HepG2 (cell line): ENCODE results near the gene HDDC3. TPM values are rescaled to one million over a fixed set of nuclear protein-coding genes. Genes with fewer than 3 reads are reported as not detected.

Experiments used
- ATAC-seq: fragments of 200-7000 bp; cut with Tn5 transposase; 3 replicates; pipeline ENCODE4 v1.9.1; 2020; ENCODE audit warnings: mild to moderate bottlenecking, moderate library complexity
- BruUV-seq: library from RNA; stranded (reverse); fragments of 400-500 nt; replicated peaks from 2 replicates; lab custom pipeline; 2021; lab: Mats Ljungman, UMichigan
- CTCF ChIA-PET: fragments of 300-600 bp; formaldehyde crosslinking; extraction: SDS; loops from one replicate; lab custom pipeline; 2021; ENCODE audit warnings: low total read pairs, inconsistent platforms, low intra/inter-chr PET ratio; lab: Yijun Ruan, JAX
- POLR2A ChIA-PET: fragments of 350-600 bp; sonication (Branson Sonifier 250); formaldehyde crosslinking; loops from one replicate; lab custom pipeline; 2020; ENCODE audit warnings: antibody characterized with exemption, inconsistent platforms; lab: Yijun Ruan, JAX
- DNase-seq: peaks from one replicate; pipeline ENCODE4 v3.0.0-alpha.2; 2015; ENCODE audit warnings: low spot score
- FAIRE-seq: peaks from 3 replicates; lab custom pipeline; 2011; peaks lifted over from hg19 to GRCh38; lab: Jason Lieb, UNC
- H2AFZ ChIP-seq: one replicate; pipeline ENCODE4 v1.6.1; 2011; ENCODE audit warnings: low read length, inconsistent platforms
- H3K27ac ChIP-seq: fragments of 300-600 bp; 3 replicates; pipeline ENCODE4 v1.8.0; 2011; ENCODE audit warnings: mixed run types, mild to moderate bottlenecking, mixed read lengths, low read length, inconsistent platforms; ENCODE audit not compliant: insufficient read depth; ENCODE audit errors: extremely low read length
- H3K27me3 ChIP-seq, 2 experiments: fragments of 200-600 bp in 1 of 2; 2 replicates in 1 of 2; 3 replicates in 1 of 2; pipeline versions ENCODE4 v1.6.0 to v1.8.0; 2011; ENCODE audit warnings: low read length in 2 of 2, mild to moderate bottlenecking in 2 of 2, moderate library complexity in 2 of 2, inconsistent platforms in 1 of 2; ENCODE audit not compliant: insufficient read depth in 2 of 2, control insufficient read depth in 1 of 2
- H3K36me3 ChIP-seq, 2 experiments: fragments of 200-600 bp in 1 of 2; replicated peaks in 1 of 2; 2 replicates in 1 of 2; 3 replicates in 1 of 2; pipeline versions ENCODE4 v1.5.1 to v1.8.0; 2011; ENCODE audit warnings: low read length in 2 of 2, inconsistent platforms in 1 of 2; ENCODE audit not compliant: insufficient read depth in 2 of 2, control insufficient read depth in 1 of 2
- H3K4me1 ChIP-seq: 2 replicates; pipeline ENCODE4 v1.5.1; 2012; ENCODE audit warnings: low read length, inconsistent platforms; ENCODE audit not compliant: insufficient read depth
- H3K4me2 ChIP-seq: 2 replicates; pipeline ENCODE4 v1.6.0; 2011; ENCODE audit warnings: low read depth, low read length, inconsistent platforms
- H3K4me3 ChIP-seq, 3 experiments: fragments of 200-600 bp in 1 of 3; sonication (generic), shearing (Covaris generic) in 1 of 3; replicated peaks in 1 of 3; 2 replicates each; pipeline ENCODE4 v1.5.1; 2011 to 2016; ENCODE audit warnings: low read length in 3 of 3, inconsistent platforms in 2 of 3, low read depth in 2 of 3, mild to moderate bottlenecking in 2 of 3, control low read depth in 1 of 3, mixed read lengths in 1 of 3; ENCODE audit not compliant: insufficient read depth in 1 of 3
- H3K79me2 ChIP-seq: one replicate; pipeline ENCODE4 v1.6.1; 2011; ENCODE audit warnings: low read length, inconsistent platforms; ENCODE audit not compliant: insufficient read depth
- H3K9ac ChIP-seq: 2 replicates; pipeline ENCODE4 v1.6.0; 2011; ENCODE audit warnings: mild to moderate bottlenecking, low read depth, low read length, inconsistent platforms; ENCODE audit not compliant: insufficient read depth
- H3K9me3 ChIP-seq: 2 replicates; pipeline ENCODE4 v1.5.1; 2012; ENCODE audit warnings: mild to moderate bottlenecking, low read length
- H4K20me1 ChIP-seq: 2 replicates; pipeline ENCODE4 v1.6.0; 2011; ENCODE audit warnings: inconsistent platforms, mild to moderate bottlenecking, low read length, moderate library complexity; ENCODE audit not compliant: insufficient read depth
- BCL6 ChIP-seq: IDR thresholded peaks from 2 replicates; pipeline ENCODE4 v1.6.1; 2016; ENCODE audit warnings: missing genetic modification reagents, missing compliant biosample characterization
- GATAD2A ChIP-seq: IDR thresholded peaks from 2 replicates; pipeline ENCODE4 v1.6.1; 2016
- IKZF1 ChIP-seq: fragments of 450-650 bp; IDR thresholded peaks from 2 replicates; pipeline ENCODE4 v1.7.1; 2016
- KDM2A ChIP-seq: sonication (generic); formaldehyde crosslinking; IDR thresholded peaks from 2 replicates; pipeline ENCODE4 v1.4.0; 2020; ENCODE audit warnings: low read depth, missing genetic modification reagents, borderline replicate concordance
- RBM39 ChIP-seq: fragments of 200-400 bp; formaldehyde crosslinking; IDR thresholded peaks from one replicate; pipeline ENCODE4 v1.6.1; 2018; ENCODE audit warnings: antibody characterized with exemption, mild to moderate bottlenecking, low read depth, low read length; ENCODE audit not compliant: poor library complexity, severe bottlenecking
- REXO4 ChIP-seq: sonication (generic); formaldehyde crosslinking; IDR thresholded peaks from 2 replicates; pipeline ENCODE4 v1.8.0; 2022; ENCODE audit warnings: missing genetic modification reagents, mild to moderate bottlenecking, borderline replicate concordance
- RXRA ChIP-seq: sonication (generic); formaldehyde crosslinking; IDR thresholded peaks from 2 replicates; pipeline ENCODE4 v1.5.1; 2020; ENCODE audit warnings: missing genetic modification reagents
- SMYD3 ChIP-seq: sonication (generic); formaldehyde crosslinking; IDR thresholded peaks from 2 replicates; pipeline ENCODE4 v1.8.1; 2023; ENCODE audit warnings: mild to moderate bottlenecking, missing genetic modification reagents
- STAG1 ChIP-seq: sonication (generic); formaldehyde crosslinking; IDR thresholded peaks from 2 replicates; pipeline ENCODE4 v1.4.0; 2020; ENCODE audit warnings: missing genetic modification reagents
- XRCC5 ChIP-seq: fragments of 200-400 bp; formaldehyde crosslinking; optimal IDR thresholded peaks from 2 replicates; pipeline ENCODE3; 2017; ENCODE audit warnings: mild to moderate bottlenecking, low read length
- ZBTB38 ChIP-seq: sonication (generic); formaldehyde crosslinking; IDR thresholded peaks from 2 replicates; pipeline ENCODE4 v1.5.1; 2020; ENCODE audit warnings: mild to moderate bottlenecking, missing genetic modification reagents
- ZFX ChIP-seq: sonication (generic); formaldehyde crosslinking; IDR thresholded peaks from 2 replicates; pipeline ENCODE4 v1.4.0; 2020; ENCODE audit warnings: mild to moderate bottlenecking, low read depth, missing genetic modification reagents, moderate library complexity
- WGBS: methylation state at CpG from one replicate; pipeline ENCODE4 v1.1.6; 2017; ENCODE audit warnings: low lambda C conversion rate; 5-methylcytosine and 5-hydroxymethylcytosine counted together
- in situ Hi-C: cut with HindIII; loops from 2 replicates; pipeline ENCODE4 v1.10.0; 2017; ENCODE audit warnings: low pct_unique_long_range_greater_than_20kb; ENCODE audit not compliant: extremely low pct_ligation_motif_present
- intact Hi-C: fragments of 100-400 bp; cut with micrococcal nuclease; formaldehyde crosslinking; loops from one replicate; pipeline ENCODE4 v1.10.0; 2022; ENCODE audit not compliant: unreplicated experiment
- polyA plus RNA-seq, 8 experiments: library from polyadenylated mRNA; depleted of rRNA in 3 of 8; stranded (reverse) in 7 of 8; unstranded in 1 of 8; fragments of >200 nt; fragmentation: Illumina TruSeq in 4 of 8; extraction: Trizol in 4 of 8; gene quantifications; 2 replicates each; pipeline versions ENCODE4 v1.2.1 to v1.2.3, GENCODE V29; 2011 to 2016; ENCODE audit warnings: low read depth in 4 of 8, missing spikeins in 1 of 8, mixed read lengths in 1 of 8; ENCODE audit not compliant: insufficient read depth in 1 of 8
- total RNA-seq, 5 experiments: library from RNA; depleted of rRNA; stranded (reverse); fragments of >200 nt; fragmentation: Illumina TruSeq; extraction: Trizol; gene quantifications; 2 replicates each; pipeline ENCODE4 v1.2.3, GENCODE V29; 2016; ENCODE audit warnings: low read depth in 1 of 5
- TF ChIP-seq, protein P1 (sequence below), 2 experiments: sonication (generic) in 1 of 2; formaldehyde crosslinking in 1 of 2; IDR thresholded peaks; 2 replicates each; pipeline versions ENCODE4 v1.4.0 to v1.6.1; 2018 to 2020; ENCODE audit warnings: missing genetic modification reagents in 2 of 2, borderline replicate concordance in 1 of 2, low read depth in 1 of 2, mild to moderate bottlenecking in 1 of 2, missing biosample characterization in 1 of 2
- TF ChIP-seq, protein P2 (sequence below): sonication (generic); formaldehyde crosslinking; IDR thresholded peaks from 2 replicates; pipeline ENCODE4 v1.8.1; 2023; ENCODE audit warnings: mild to moderate bottlenecking, missing genetic modification reagents
- TF ChIP-seq, protein P3 (sequence below): sonication (generic); formaldehyde crosslinking; IDR thresholded peaks from 2 replicates; pipeline ENCODE4 v1.5.1; 2020; ENCODE audit warnings: missing genetic modification reagents, mild to moderate bottlenecking, borderline replicate concordance

The HDDC3 gene
- total and polyA plus RNA-seq, 2 of the 13 experiments (the other 11 are each of a cell fraction or from before 2014, with no cell fraction given): 18.7 to 28.3 TPM

DNA sequence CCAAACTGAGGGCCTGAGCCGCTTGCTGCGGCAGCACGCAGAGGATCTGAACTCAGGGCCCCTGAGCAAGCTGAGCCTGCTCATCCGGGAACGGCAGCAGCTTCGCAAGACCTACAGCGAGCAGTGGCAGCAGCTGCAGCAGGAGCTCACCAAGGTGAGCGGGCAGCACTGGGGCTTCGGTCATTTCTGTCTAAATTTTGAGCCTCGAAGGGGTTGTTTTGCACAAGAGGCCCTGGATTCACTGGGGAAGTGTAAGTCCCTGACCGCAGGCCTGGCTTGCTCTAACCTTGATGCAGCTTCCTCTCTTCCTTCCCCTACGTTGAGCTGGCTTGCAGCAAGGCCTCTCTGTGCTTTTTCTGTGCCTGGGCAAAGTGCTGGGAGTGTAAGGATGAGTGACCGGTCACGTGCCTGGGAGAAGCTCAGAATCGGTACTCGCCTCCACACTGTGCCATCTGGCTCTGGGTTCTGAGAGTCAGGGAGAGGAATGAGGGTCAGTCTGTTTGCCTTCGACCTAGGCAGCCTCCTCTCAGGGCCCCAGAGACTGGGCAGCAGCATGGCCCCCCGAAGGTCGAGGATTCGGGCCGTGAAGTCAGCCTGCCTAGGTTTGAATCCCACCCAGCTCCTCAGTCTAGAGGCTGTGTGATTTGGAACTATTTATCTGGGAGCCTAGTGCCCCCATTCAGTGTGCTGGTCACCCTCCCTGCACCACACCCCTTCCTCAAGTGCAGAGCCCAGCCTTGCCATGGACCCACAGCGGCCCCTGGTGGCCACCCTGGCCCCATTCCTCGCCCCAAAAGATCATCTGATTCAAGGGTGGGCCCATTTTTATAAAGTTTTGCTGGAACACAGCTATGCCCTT lies 46.7 kb downstream of the HDDC3 start:
- DNase-seq (no peak), ATAC-seq (peak; percentile 58), FAIRE-seq (peak; percentile 26)
- Histone ChIP-seq H4K20me1 (0 out of 2 replicates have a peak, but pooled peaks cover 2% of the 10 kb centered on the region), H3K27me3 (peaks cover 0 to 7% of the 10 kb centered on the region in 2 experiments; a peak in 2 of 5 replicates), H3K4me2 (peak overlapping the region; percentile 72), H3K4me1 (peaks cover 36% of the 10 kb centered on the region), H3K27ac (no peak overlapping the region), H3K36me3 (no peaks in the 10 kb centered on the region; a peak in 2 of 5 replicates), H3K9ac (no peak overlapping the region), H2AFZ (no peak overlapping the region), H3K79me2 (no peaks in the 10 kb centered on the region), H3K4me3 (peak overlapping the region in 1 of 3 experiments; percentile 23; a peak in 1 of 6 replicates), H3K9me3 (no peaks in the 10 kb centered on the region)
- POLR2A ChIA-PET: interaction anchor here (0.9 to 5.1 kb wide), 6 partner anchors 12 to 238 kb away, joined by 3 to 52 read pairs (median 7); no protein-coding TSS in a partner anchor
- WGBS: 45% methylated on average over 20 of the region's 23 CpGs
- CTCF ChIA-PET: interaction anchor here (1.9 to 2.2 kb wide), 3 partner anchors 27 to 237 kb away, joined by 12 to 20 read pairs (median 13); no protein-coding TSS in a partner anchor
- BruUV-seq: no TSS peak
- intact Hi-C loops (loop anchor here (1.0 to 5.0 kb wide), 5 partner anchors 26 to 237 kb away; partner anchors contain the start of gene HDDC3), in situ Hi-C loops (loop anchor here (5.0 kb wide), 2 partner anchors 68 to 238 kb away; no protein-coding TSS in a partner anchor)
- TF ChIP-seq, protein P1, sequence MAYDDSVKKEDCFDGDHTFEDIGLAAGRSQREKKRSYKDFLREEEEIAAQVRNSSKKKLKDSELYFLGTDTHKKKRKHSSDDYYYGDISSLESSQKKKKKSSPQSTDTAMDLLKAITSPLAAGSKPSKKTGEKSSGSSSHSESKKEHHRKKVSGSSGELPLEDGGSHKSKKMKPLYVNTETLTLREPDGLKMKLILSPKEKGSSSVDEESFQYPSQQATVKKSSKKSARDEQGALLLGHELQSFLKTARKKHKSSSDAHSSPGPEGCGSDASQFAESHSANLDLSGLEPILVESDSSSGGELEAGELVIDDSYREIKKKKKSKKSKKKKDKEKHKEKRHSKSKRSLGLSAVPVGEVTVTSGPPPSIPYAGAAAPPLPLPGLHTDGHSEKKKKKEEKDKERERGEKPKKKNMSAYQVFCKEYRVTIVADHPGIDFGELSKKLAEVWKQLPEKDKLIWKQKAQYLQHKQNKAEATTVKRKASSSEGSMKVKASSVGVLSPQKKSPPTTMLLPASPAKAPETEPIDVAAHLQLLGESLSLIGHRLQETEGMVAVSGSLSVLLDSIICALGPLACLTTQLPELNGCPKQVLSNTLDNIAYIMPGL (CRISPR knock-in tag; IDR thresholded peaks at IDR 0.05; ENCODE audit: borderline replicate concordance in 1 of 2, low read depth in 1 of 2): 0 out of 4 replicates have a peak, but pooled peaks of 1 of the 2 experiments have one; percentile 39
- TF ChIP-seq ZBTB38 (CRISPR knock-in tag) (no peak), BCL6 (CRISPR knock-in tag) (peak; percentile 58; the same call in 1 of the 2 replicates), REXO4 (CRISPR knock-in tag) (no peak), RBM39 (peak; percentile 50), IKZF1 (no peak), SMYD3 (no peak), XRCC5 (peak; percentile 60), GATAD2A (peak; percentile 44; the same call in 1 of the 2 replicates), RXRA (CRISPR knock-in tag) (0 out of 2 replicates have a peak, but pooled peaks have one; percentile 16), KDM2A (CRISPR knock-in tag) (peak; percentile 33; the same call in 1 of the 2 replicates), ZFX (peak; percentile 28), STAG1 (CRISPR knock-in tag) (peak; percentile 98)
- TF ChIP-seq, protein P2, sequence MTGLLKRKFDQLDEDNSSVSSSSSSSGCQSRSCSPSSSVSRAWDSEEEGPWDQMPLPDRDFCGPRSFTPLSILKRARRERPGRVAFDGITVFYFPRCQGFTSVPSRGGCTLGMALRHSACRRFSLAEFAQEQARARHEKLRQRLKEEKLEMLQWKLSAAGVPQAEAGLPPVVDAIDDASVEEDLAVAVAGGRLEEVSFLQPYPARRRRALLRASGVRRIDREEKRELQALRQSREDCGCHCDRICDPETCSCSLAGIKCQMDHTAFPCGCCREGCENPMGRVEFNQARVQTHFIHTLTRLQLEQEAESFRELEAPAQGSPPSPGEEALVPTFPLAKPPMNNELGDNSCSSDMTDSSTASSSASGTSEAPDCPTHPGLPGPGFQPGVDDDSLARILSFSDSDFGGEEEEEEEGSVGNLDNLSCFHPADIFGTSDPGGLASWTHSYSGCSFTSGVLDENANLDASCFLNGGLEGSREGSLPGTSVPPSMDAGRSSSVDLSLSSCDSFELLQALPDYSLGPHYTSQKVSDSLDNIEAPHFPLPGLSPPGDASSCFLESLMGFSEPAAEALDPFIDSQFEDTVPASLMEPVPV (CRISPR knock-in tag): no peak
- TF ChIP-seq, protein P3, sequence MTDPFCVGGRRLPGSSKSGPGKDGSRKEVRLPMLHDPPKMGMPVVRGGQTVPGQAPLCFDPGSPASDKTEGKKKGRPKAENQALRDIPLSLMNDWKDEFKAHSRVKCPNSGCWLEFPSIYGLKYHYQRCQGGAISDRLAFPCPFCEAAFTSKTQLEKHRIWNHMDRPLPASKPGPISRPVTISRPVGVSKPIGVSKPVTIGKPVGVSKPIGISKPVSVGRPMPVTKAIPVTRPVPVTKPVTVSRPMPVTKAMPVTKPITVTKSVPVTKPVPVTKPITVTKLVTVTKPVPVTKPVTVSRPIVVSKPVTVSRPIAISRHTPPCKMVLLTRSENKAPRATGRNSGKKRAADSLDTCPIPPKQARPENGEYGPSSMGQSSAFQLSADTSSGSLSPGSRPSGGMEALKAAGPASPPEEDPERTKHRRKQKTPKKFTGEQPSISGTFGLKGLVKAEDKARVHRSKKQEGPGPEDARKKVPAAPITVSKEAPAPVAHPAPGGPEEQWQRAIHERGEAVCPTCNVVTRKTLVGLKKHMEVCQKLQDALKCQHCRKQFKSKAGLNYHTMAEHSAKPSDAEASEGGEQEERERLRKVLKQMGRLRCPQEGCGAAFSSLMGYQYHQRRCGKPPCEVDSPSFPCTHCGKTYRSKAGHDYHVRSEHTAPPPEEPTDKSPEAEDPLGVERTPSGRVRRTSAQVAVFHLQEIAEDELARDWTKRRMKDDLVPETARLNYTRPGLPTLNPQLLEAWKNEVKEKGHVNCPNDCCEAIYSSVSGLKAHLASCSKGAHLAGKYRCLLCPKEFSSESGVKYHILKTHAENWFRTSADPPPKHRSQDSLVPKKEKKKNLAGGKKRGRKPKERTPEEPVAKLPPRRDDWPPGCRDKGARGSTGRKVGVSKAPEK (CRISPR knock-in tag): peak; percentile 66; the same call in 1 of the 2 replicates
